Middle frontal gyrus (tissue), 1 donor: ENCODE data around the gene STEAP3.

Source experiments
- DNase-seq: peaks from one replicate; pipeline ENCODE4 v3.0.0-alpha.2; 2015; ENCODE audit warnings: low spot score; ENCODE audit errors: extremely low spot score

Gene STEAP3

DNA sequence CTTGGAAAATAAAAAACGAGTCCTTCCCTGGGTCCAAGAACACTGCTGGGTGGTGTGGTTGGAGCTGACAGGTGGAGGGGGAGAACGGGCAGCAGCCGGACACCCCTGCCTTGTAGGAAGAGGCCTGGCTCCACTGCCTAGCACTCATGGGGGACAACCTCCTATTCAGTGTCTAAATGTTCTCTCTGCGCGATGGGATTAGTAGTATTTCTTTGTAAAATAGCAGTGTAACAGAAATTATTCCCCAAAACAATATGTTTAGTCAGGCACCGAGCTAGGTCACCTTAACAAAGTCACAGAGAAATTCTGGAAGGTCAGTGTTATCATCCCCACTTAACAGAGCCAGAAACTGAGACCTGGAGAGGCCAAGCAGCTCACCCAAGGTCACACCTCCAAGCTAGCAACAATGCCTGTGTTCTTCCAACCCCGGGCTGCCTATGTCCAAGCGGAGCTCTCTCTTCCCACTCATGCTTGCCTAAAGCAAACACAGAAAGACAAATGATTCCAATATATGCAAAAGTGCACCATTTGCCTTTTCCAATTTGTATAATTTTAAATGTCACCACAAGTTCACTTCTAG lies 68.0 kb downstream of the STEAP3 start:
- no peak for DNase-seq

GRCh38 chr2:119292226-119292625 lies 68.6 kb downstream of the STEAP3 start:
- DNase-seq = no peak

GRCh38 chr2:119293254-119293653 lies 69.6 kb downstream of the STEAP3 start:
- no peak for DNase-seq

DNA sequence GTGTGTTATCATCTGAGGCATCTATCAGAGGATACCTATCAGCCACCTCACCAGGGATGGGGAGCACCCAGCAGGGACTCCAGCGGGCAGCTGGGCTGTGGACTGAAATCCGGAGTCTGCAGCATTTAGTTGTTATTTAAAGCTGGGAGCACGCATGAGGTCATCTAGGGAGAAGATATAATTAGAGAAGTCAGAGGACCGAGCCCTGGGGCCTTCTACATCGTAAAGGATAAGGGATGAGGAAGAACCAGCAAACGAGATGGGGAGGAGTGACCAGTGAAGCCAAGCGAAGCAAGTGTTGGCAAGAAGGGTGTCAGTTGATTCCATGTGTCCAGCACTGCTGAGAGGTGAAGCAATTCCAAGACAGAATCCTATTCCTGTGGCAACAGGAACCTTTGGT lies 70.3 kb downstream of the STEAP3 start:
- DNase-seq = no peak

GRCh38 chr2:119294671-119295070 lies 71.0 kb downstream of the STEAP3 start:
- no peak for DNase-seq

DNA sequence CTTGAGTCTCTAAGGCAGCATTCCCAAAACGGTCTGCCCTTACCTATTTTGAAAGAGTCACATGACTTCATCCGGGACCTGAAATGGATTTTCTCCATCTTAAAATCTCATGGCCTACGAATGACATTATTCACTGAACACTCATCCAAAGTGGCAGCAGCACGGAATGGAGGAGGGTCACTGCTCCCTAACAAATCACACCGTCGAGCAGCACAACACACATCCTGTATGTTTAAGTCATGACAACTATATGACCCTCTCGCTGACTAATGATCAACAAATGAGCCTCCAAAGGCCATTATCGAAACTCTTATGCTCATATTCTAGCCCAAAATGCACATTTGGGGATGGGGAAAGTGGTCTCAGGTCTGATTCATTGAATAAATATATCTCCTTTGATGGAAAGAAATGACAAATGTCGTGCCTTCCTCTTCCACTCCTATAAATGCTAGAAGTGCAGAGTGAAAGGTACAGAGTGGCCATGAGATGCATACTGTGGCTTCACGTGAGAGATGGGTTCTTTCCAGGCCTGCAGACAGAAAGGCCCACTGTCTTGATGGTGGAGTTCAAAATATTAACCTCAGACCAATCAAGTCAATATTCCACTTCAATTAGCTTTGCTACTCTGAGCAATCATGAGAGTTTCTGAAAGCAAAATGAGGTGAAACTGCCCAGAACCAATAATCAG lies 72.2 kb downstream of the STEAP3 start:
- no peak for DNase-seq

- no peak for DNase-seq
Observed at GRCh38 chr2:119301413-119301812, 77.8 kb downstream of the STEAP3 start.

GRCh38 chr2:119304847-119305246 lies 81.2 kb downstream of the STEAP3 start:
- no peak for DNase-seq

DNA sequence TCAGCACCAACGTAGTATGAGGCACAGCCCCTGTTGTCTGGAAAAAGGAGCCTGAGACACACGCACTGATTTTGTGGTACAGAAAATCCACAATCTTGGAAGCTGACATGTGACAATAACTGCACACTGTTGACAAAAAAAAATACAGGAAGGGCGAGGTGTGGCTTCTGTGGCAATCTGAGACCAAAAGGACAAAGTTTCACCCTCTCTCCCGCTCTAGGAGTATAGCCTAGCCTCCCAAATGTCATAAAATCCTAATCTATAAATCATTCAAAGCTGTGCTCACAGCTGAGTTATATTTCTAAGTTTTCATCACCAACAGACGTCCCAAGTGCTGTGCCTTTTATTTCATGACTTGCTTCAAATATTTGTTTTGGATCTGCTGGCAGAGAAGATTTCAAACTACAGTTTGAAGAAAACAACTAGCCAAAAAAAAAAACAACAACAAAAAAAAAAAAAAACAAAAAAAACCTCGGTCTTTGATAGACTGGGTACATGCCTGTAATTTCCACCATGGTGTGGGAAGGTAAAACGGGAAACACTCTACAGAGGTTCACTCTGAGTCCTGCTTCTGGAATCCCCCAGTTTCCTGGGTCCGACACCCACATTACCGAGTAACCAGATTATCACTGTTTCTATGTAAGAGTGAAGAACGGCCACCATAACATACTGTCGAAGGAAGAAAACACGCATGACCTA lies 82.0 kb downstream of the STEAP3 start:
- DNase-seq = no peak

GRCh38 chr2:119306196-119306590 lies 82.6 kb downstream of the STEAP3 start:
- no peak for DNase-seq

- no peak for DNase-seq
Observed at GRCh38 chr2:119307419-119308140, 83.9 kb downstream of the STEAP3 start.

- DNase-seq = no peak
Observed at GRCh38 chr2:119308793-119309330, 85.2 kb downstream of the STEAP3 start.

DNA sequence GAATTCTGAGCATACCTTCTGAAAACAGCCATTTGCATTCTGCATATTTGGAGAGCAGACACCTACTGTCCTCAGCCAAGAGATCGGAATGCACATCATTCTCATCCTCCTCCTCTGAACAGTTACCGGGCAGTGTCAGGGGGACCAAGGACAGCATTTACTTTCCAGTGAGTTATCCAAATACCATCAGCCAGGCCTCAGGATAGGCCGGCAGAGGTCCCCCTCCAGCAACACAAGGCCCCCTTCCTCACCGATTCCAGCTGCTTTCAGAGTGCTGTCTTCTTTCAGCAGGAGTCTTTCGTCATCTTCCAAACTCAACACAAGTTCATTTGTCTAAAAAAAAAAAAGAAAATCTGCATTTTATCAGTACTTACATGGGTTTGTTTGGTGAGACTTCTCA lies 87.7 kb downstream of the STEAP3 start:
- no peak for DNase-seq

GRCh38 chr2:119311831-119312230 lies 88.2 kb downstream of the STEAP3 start:
- DNase-seq = no peak
